ENCODE data around the gene DUS4L.

Gene DUS4L

DNA sequence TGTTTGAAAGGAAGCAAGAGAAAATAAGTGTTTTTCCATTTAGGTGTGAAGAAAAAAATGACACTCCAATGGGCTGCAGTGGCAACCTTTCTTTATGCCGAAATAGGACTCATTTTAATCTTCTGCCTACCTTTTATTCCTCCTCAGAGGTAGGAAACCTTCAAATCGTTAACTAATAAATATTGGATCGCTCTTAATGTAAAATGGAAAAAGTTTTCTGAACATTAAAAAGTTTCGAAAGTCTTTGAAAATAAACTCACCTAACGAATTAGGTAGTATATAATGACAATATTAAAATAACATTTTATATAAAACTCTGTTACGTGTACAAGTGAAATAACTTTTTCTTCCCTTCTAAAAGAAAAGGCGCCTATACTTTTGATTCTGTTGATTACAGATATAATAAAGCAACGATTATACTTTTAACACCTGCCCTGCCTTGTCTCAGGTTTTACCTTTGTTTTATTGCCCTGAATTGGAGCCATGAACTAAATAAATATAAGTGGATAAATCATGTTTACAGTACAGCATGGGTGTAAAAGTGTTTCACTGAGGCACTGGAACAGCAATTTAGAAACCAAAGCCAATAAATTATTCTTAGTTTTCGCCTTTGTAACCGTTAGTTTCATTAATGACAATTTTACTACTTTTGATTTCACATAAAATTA is 17.1 kb downstream of the DUS4L start:
- no peak for DNase-seq (ENCODE audit: low read depth)

DNA sequence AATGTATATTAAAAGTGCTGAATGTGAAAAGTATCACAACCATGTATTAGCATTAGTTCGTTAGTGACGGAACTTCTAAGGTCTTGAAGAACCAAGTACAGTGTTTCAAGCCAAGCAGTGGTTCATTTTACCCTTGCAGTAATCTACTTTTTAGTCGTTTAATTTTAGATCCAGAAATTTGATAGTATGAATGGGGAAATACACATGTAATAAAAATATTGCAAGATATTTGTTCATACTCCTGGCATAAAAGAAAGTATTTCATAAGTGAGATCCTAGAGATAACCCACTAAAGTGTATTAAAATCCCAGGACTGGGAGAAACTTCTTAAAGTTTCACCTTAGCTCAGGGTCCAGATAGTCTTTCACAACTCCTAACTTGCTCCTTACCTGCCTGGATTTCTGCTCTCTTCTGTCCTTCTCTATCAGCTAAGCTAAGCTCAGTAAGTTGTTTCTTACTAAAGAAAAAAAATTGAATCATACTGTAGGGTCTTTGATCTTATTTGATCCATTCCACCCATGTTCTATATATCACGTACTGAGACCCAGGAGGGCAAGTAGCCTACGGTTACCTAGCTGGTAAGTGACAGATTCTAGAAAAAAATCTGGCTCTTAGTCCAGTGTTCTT is 17.7 kb downstream of the DUS4L start:
- DNase-seq (ENCODE audit: low read depth): no peak

DNA sequence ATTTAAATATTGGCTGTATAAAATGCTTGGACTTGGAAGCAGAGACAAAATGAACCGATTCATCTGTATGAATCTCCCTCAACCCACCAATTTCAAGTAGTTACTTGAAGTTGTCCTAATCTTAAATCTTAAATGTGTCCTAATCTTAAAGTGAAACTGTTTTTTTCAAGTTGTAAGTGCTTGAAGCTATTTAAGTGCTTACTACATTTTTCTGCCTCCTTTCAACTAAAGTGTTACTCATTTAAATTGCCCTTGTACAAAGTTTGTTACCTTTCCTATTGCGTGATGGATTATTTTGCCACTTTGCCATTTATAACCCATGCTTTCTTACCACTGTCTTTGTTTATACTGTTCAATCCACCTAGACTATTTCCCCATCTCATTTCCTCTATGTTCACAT is 19.1 kb downstream of the DUS4L start:
- DNase-seq (ENCODE audit: low read depth): no peak

DNA sequence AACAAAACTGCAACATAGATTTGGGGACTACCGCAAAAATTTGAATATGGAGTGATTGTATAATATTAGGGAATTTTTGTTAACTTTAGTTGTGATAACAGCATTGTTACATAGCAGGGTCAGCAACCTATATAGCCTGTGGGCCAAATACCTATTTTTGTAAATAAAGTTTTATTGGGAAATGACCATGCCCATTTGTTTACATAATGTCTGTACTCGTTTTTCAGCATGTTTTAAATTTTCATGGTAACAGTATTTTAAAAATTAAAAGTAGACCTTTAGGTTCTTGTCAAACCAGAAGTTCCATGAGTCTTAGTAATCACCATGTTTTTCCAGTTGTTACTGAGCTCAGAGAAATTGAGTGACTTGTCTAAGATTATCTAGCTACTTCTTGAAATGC is 20.9 kb downstream of the DUS4L start:
- DNase-seq (ENCODE audit: low read depth): no peak

DNA sequence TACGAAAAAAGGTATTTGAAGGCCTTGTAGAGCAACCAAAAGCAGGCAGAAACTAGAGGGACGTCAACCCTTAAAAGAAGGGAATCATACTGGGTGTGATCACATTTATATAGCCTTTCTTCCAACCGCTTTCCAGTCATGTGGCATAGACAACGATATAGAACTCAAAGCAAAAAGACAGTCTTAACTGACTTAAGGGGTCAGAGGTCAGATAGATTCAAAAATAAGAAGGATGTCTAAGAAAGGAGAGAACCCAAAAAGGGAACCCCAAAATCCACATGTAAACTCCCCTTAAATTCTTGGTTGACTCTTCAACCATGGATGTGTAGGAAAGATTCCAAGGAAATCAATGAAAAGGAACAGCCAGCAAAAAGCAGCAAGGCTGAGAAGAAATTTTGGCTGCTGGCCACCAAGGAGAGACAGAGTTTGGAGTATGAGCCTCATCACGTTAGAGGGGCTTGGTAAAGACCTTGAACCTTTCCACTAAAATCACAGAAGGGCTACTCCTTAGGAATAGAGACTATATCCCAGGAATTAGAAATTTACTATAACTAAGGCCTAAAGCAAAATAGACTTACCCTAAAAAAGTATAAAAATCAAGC is 24.9 kb downstream of the DUS4L start:
- DNase-seq (ENCODE audit: low read depth): no peak

DNA sequence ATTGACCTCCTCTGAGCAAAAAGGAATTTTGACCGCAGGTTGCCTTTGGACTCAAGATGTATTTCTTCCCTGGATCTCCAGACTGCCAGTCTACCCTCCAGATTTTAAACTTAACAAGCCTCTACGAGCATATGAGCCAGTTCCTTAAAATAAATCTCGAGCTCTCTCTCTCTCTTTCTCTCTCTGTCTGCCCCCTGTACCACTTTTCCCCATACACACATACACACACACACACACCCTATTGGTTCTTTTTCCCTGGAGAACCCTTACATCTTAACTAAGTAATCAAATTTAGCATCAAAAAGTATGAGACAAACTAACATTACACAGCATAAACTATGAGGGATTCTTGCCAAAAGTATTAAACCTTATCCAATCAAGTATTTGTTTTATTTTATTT is 27.6 kb downstream of the DUS4L start:
- no peak for DNase-seq (ENCODE audit: low read depth)

DNA sequence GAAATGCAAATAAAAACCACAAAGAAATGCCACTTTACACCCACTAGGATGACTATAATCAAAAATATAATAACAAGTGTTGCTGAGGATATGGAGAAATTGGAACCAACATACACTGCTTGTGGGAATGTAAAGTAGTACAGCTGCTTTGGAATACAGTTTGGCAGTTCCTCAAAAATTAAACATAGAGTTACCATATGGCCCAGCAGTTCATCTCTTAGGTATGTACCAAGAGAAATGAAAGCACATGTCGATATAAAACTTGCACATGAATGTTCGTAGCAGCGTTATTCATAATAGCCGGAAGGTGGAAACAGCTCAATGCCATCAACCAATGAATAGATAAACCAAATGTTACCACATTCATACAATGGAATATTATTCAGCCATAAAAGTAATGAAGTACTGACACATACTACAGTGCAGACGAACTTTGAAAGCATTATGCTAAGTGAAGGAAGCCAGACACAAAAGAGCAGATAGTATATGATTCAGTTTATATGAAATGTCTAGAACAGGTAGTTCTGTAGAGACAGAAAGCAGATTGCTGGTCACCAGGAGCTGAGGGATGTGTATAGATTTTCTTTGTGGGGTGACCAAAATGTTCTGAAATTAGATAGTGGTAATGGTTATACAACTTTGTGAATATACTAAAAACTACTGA is 28.7 kb downstream of the DUS4L start:
- DNase-seq (ENCODE audit: low read depth): no peak

DNA sequence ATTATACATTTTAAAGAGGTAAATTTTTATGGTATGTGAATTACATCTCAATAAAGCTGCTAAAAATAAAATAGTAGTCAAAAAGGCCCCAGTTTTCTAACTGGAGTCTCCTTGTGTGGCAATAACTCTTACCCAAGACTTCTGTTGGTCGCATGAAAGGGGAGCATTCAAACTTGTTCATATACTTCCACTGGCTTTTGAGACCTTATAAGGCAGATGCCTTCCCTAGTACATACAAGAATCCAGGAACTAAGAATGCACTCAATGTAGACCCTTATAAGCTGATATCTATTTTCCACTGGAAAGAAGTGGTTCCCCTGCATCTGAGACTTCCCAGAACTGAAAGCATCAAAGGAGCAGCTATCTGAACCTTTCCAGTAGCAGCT is 29.2 kb downstream of the DUS4L start:
- DNase-seq (ENCODE audit: low read depth): no peak

DNA sequence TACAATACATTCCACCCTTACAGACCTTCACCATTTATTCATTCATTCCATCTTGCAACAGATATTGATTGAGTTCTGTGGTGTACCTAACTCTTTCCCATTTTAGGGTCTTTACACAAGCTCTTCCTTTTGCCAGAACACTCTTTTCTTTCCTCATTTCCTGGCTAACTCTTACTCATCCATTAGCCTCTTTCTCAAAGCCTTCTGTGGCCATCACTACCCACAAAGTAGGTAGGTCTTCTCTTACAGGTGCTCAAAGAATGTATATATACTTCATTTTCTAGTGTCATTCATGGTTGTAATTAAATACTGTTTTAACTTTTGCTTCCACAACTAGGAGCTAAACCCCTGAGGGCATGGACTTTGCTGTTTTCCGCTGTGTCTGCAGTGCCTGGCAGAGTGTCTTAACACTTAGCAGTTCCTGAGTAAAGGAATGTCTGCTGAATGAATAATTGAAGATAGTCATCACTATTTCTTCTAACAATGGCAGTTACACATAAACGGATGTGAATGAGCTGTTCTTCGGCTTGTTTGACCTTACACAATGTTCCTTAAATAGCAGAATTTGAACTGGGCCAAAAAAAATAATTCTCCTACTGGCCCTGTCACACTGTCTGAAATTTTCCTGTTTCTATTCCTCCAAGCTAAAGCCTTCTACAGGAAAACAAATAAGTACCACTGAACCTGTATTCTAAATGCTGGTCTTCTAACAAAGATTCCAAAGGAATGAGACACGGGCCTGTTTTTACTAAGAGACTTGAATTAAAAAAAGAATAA is 31.4 kb downstream of the DUS4L start:
- DNase-seq (ENCODE audit: low read depth): no peak

DNA sequence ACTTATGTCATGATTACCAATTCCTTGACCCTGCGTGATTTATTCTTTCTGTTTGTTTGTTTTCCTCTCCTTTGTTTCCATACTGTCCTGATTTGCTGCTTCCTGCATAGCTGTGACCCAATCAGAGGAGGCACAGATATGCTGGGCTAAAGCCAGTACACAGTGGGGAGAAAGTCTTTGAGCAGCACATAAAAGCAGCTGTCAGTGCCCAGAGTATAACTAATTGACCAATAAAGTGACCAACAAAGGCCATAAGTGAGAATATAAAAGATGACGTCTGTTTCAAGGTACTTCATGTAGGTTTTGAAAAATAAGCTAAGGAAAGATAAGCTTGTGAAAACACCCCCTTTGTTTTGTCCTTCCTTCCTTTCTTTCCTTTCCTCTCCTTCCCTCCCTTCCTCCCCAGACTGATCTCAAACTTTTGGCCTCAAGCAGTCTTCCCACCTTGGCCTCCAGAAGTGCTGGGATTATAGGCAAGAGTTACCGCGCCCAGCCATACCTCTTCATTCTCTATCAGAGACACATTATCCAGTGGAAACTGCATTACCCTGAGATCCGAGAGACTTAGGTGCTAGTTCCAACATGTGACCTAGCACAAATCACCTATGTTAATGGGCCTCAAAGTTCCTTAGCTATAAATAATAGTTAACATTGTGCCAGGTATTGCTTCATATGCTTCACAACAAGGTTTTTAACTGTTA is 33.3 kb downstream of the DUS4L start:
- DNase-seq (ENCODE audit: low read depth): no peak

DNA sequence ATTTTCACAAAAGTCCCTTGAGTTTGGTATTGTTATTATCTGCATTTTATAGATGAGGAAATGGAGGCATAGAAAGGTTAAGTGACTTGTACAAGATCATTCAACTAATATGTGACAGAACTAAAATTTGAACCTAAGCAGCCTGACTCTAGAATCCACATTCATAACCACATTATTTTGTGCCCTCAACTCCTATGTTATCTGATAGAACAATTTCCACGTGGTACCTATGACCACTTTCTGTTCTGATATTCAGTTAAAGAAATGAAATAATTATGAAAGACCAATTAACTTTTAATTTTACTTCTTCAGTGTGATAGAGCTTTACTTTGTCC is 33.8 kb downstream of the DUS4L start:
- no peak for DNase-seq (ENCODE audit: low read depth)

DNA sequence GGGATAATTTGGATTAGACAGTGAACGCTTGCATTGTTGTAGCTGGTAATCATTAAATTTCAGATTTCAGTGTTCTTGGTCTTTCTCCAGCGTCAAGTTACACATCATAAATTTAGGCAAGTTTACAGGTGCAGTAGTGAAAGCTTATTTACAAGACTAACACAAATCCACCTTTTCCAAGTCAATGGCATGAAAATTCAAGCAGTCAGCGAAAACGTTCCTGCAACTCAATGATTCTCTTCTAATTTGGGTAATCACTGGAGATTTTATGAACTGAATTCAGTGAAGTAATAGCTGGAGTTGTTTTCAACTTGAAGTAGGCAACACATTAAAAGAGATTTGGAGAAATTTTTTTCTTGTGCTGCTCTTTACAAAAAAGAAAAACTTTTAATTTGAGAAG is 34.2 kb downstream of the DUS4L start:
- DNase-seq (ENCODE audit: low read depth): no peak

DNA sequence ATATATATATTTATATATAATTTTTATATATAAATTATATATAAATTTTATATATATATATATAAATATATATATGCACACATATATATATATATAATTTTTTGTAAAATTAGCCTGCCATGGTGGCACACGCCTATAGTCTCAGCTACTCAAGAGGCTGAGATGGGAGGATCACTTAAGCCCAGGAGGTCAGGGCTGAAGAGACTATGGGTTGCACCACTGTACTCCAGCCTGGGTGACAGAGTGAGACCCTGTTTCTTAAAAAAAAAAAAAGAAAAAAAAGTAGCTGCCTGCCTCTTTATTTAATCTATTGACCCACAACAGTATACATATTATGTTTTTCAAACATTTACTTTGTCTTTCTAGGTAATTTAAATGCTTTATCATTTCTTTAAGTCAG is 35.5 kb downstream of the DUS4L start:
- no peak for DNase-seq (ENCODE audit: low read depth)

DNA sequence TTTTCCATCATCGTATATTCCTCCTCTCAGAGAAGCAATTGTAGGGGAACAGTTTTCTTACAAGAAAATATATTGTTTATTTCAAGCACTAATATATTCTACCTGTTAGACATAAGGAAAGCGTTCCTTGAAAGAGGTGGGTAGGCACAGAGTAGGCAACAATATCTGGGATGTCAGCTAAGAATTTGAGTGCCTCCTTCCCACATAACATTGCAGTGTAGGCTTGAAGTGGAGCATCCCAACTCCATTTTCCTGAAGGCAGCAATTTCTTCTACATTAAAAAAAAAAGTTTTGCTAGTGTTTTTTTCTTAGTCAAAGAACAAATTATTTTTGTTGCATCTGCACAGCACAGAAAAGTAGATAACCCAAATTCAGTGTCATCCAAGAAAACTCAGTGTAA is 37.0 kb downstream of the DUS4L start:
- DNase-seq (ENCODE audit: low read depth): no peak

DNA sequence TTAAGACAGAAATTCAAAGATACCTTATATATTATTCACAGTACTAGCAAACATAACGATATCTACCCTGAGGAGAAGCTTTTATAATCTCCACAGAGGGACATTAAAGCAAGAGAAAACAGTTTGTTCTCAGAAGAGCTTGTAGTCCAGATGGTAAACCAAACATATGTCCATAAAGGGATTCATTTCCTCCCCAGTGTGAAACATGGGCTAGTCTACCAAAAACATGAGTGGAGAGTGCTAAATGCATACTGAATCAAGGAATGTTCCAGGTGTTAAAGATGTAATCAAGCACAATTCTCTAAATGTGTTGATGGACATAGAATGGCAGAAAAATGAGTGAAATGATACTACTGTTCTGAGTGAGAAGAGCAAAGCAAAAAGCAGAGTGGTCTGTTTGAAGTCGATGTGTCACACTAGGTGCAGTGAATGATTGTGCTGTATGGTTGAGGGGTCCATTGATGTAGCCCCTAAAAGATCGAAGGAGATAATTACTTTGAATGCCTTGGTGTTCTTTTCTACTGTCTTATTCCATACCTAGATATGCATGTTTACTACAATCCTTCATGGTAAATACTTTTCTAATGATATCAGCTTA is 41.5 kb downstream of the DUS4L start:
- DNase-seq (ENCODE audit: low read depth): no peak

DNA sequence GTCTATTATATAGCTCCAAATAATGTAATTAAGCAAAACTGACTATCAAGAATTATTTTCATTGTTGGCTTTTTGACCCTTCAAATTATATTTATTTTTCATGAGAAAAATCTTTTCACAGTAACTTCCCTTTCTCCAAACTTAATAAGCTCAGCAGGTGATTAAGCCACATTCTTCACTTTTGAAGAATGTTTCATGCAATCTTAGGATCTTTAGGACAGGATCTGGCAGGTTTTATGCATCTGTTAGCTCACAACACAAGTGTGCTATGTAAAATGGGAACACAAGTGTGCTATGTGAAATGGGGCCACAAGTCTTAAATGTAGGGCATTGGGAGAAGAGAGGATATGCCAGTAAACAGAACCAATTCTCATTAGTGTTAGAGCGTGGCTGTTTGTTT is 42.5 kb downstream of the DUS4L start:
- DNase-seq (ENCODE audit: low read depth): no peak

DNA sequence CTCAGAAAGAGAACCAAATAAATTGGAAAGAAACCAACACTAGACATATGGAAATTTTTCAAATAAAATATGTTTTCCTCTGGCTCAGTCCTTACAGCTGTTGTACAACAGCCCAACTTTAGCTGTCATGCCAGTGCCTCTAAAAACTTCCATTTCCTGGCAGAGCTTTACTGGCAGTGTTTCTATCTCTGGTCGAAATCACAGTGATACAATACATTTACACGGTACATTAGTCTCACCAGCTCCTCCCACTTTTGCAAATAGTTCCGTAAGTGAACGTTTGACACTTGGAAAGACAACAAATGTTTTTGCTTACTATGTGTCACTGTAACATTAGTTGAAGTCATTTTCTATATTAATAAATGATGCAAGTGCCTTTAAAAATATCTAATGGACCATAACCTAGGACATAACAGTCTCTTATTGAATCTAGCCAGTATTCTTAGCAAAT is 46.1 kb downstream of the DUS4L start:
- DNase-seq (ENCODE audit: low read depth): no peak

DNA sequence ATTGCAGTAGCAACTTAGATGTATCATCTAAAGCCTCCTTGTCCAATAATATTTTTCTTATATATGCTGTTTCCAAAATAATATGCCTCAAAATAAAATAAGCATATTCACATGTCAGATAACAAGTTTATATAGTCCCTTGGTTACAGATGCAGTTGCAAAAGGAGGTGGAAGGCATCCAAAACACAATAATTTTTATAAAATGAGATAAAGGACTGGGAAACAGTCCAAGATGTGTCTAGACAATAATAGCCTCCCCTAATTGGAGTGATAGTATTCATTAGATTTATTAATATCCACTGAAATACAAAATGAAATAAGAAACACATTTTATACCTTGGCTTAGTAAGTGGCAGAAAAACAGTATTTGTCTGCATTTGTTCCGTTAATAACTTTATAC is 46.6 kb downstream of the DUS4L start:
- DNase-seq (ENCODE audit: low read depth): no peak

DNA sequence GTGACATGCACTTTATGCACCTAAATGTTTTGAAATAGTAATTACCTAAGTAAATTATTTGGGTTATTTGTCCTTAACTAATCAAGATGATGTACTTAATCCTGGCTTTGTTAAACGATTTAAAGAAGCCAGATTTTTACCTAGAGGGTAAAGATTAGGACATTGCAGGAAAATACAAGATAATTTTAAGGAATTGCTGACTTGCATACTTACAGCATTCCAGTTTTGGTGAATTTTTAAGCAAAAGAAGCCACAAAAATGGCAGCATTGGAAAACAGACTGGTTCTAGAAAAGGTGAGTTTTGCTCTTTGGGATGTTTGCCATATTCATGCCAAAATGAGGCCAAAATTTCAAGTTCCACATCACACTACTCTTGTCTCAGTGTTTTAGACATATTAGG is 49.7 kb downstream of the DUS4L start:
- DNase-seq (ENCODE audit: low read depth): no peak

DNA sequence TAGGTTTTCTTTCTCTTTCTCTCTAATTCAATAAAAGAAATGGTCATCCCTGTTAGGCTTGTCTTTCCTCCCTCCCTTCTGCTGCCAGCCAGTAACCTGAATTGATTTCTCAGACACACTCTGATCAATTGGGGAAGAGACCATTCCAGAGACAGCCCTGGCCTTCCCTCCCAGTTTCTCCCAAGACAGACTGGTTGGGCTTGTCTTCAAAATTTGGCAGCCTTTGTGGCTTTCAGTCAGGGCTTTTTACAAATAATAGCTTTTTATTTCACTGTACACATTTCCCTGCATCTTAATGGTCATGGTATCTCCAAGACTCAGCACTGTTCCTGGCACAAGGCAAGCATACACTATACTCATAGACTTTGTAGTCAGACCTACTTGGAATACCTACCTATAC is 50.2 kb downstream of the DUS4L start:
- no peak for DNase-seq (ENCODE audit: low read depth)

DNA sequence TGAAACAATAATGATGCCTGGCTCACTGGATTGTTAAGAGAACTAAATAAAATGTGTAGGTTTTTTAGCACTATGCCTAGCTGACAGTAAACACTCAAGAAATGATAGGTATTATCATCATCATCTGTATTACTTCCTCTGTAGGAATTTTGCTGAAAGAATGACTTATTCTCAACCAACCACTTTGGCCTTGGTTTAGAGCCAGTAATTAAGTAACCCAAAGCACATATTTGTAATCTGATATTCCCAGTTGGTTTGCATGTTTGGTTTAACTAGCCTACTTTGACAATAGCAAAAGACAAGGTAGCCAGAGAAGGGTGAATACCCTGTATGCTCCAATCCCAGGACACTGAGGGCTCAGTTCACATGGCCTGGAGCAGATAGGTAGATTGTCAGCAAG is 50.7 kb downstream of the DUS4L start:
- DNase-seq (ENCODE audit: low read depth): no peak
